ENCODE data around the gene PEX6.

DNA sequence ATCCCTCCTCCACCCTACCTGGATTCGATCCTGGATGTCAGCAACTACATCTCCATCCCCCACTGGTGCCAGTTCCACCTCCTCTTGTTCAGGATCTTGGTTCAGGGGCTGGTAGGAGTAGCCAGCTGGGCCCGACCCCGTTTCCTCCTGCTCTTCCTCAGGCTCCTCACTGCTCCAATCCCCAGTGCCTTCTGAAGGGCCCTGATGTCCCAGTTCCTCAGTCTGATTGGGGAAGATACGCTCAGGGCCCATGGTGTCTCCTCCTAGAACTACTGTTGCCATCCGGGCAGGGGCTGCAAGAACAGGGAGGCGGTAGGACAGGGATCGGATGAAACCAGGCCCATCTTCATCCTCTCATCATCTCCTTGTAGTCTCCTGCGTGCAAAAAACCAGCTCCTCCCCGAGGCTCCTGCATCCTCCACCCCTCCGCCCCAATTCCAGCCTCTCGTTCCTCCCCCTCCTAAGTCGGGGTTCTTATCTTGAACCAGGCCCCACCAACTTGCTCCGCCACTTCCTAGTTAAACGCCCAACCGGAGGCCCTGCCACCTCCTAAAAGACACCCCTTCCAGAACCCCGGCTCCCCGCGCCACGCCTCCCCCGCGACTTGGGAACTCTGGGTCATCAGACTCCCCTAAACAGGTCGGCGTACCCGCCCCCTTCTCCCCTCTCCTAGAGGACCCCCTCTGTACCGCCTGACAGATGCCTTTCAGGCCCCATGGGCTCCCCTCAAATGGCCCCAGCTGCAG, 34.3 kb upstream of the PEX6 start:
- no peak for TF ChIP-seq POLR2A (IDR thresholded peaks at IDR 0.05)
- TF ChIP-seq, protein P1, sequence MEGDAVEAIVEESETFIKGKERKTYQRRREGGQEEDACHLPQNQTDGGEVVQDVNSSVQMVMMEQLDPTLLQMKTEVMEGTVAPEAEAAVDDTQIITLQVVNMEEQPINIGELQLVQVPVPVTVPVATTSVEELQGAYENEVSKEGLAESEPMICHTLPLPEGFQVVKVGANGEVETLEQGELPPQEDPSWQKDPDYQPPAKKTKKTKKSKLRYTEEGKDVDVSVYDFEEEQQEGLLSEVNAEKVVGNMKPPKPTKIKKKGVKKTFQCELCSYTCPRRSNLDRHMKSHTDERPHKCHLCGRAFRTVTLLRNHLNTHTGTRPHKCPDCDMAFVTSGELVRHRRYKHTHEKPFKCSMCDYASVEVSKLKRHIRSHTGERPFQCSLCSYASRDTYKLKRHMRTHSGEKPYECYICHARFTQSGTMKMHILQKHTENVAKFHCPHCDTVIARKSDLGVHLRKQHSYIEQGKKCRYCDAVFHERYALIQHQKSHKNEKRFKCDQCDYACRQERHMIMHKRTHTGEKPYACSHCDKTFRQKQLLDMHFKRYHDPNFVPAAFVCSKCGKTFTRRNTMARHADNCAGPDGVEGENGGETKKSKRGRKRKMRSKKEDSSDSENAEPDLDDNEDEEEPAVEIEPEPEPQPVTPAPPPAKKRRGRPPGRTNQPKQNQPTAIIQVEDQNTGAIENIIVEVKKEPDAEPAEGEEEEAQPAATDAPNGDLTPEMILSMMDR (IDR thresholded peaks at IDR 0.05 in 8 of 11, conservative IDR thresholded peaks at IDR 0.05 in 3 of 11), result no peak
